Right renal pelvis (tissue), 4 donors: ENCODE results near the gene PLS3. TPM values are rescaled to one million over a fixed set of nuclear protein-coding genes. Genes with fewer than 3 reads are reported as not detected.
"Not testable (repeated sequence)": the region's sequence is repeated elsewhere in the genome, so short reads cannot be mapped to it uniquely, and the experiment has no call there.

Experiments used
- DNase-seq, 4 donors: peaks; one replicate each; pipeline ENCODE4 v3.0.0-alpha.2; 2013; ENCODE audit warnings: low read depth in 4 of 4, low spot score in 3 of 4, missing footprints in 1 of 4
- polyA plus RNA-seq, 4 donors: library from polyadenylated mRNA; unstranded; fragments of 120-200 nt; gene quantifications; one replicate each; pipeline ENCODE4 v1.2.1, GENCODE V29; 2013; ENCODE audit not compliant: insufficient read length in 4 of 4

PLS3 gene
- polyA plus RNA-seq, 4 donors, result 253 to 307 (median 301) TPM

GRCh38 chrX:115603534-115604074, 42.6 kb downstream of the PLS3 start:
- DNase-seq, result no peak

GRCh38 chrX:115606861-115607260, 45.9 kb downstream of the PLS3 start:
- no peak for DNase-seq

GRCh38 chrX:115609621-115610020, 48.6 kb downstream of the PLS3 start:
- no peak for DNase-seq

- no peak for DNase-seq
Measured at GRCh38 chrX:115616943-115617563, 56.1 kb downstream of the PLS3 start.

DNA sequence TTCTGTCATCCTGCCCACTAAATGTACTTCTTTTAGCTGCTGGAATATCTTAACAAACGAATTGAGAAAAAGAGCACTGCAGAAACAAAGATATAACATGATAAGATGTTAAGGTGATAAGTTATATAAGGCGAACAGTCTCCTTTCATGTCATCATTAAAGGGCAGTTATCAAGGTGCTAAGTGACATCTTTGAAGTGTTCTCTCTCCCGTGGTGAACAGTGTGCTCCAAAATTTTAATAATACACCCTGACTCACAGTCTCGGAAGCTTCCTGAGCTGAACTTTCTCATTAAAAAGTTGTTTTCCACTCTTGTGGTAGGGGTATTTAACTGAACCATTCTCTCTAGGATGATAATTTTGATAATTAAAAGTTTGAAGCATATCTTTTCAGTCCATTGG, 61.6 kb downstream of the PLS3 start:
- no peak for DNase-seq

DNA sequence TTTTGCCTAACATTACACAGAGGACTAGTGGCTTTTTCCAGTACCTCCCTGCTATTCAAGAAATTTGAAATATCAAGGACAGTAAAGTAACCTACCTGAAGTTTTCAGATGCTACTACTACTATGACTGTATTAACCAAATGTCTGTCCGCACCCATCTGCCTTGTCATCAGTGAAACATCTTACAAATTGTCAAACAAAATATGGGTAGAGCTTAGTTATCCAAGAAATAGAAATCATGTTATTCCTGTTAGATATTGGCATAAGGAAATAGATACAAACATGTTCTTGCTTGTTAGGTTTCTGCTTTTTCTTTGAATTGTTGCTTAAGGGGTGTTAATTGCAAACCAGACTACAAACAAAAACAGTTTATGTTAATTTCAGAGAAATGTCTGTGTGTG, 63.9 kb downstream of the PLS3 start:
- no peak for DNase-seq

DNA sequence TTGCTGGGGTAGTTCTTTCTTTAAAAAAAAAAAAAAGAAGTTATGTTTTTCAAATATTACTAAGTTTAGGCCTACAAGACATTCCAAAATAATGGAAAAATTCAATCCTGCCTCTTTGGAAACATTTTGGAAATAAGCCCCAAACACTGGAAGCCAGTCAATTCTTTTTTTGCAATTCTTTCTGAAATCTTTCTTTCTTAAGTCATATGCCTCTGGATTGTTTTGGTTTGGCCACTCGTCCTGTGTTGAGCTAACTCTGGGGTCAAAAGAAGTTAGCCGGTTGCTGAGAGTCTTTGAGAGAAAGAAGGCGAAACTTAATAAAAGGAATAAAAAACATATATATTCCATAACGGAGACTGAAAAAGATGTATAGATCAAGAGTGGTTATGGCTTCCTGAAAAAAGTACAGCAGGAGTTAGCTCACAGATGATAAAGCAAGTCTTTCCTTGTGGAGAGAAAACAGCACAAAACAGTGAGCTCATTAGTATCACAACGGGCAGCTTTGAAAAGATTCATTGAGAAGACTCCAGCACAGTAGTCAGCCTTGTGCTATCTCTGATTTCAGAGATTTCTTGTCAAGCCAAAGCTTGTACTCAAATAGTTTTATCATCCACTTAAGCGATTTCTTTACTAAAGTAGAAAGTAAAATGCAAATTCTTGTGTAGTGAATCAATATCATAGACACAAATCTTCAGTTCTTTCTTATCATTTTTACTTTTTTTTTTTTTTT, 64.8 kb downstream of the PLS3 start:
- no peak for DNase-seq

GRCh38 chrX:115630204-115630603, 69.2 kb downstream of the PLS3 start:
- no peak for DNase-seq

- DNase-seq, result no peak
Measured at GRCh38 chrX:115632455-115632854, 71.5 kb downstream of the PLS3 start.

DNA sequence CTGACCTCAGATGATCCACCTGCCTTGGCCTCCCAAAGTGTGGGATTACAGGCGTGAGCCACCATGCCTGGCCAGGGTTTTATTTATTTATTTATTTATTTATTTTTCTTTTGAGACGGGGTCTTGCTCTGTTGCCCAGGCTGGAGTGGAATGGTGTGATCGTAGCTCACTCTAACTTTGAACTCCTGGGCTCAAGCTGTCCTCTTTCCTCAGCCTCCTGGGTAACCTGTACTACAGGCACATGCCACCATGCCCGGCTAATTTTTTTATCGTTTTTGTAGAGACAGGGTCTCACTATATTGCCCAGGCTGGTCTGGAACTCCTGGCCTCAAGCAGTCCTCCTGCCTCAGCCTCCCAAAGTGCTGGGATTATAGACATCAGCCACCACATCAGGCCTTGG, 72.4 kb downstream of the PLS3 start:
- DNase-seq, result not testable (repeated sequence)

DNA sequence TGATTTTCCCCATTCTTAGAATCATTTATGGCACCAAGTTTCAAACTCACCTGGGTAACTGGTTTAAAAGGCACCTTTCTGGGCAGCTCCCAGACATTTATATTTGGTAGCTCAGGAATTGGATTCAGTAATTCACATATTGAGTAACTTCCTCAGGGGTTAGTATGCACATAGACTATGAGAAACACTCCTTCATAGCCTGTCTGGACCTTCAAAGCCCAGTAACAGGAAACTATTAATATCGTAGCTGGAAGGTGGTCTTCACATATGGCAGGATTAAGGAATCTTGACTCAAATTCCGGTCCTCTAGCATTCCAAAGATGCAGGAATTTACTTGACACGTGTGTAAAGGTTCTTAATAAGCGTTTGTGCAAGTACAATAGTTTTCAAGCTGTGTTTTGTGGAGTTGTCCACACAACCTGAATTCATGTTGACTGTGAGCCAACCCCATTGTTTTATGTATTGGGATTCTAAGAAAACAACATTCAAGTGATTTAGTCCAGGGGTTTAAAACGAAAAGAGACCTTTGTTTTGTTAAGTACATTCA, 78.4 kb downstream of the PLS3 start:
- no peak for DNase-seq

DNA sequence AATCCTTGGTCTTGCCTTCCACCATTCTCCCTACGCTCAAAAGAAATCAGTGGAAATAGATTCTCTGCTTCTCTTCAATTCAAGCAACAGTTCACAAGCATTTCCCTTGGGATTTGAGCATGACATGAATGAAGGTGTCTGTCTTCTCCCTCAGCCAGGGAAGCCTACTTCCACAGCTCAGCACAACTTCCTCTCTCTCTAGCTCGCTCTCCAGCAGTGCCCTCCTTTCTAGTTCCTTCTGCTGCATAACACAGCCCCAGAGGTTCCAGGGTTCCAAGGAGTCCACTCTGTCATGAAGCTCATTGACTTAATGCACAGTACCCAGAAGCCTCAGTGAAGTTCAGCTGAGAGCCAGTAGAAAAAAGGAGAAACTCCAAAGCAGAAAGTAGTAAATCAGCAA, 81.3 kb downstream of the PLS3 start:
- DNase-seq, result no peak

DNA sequence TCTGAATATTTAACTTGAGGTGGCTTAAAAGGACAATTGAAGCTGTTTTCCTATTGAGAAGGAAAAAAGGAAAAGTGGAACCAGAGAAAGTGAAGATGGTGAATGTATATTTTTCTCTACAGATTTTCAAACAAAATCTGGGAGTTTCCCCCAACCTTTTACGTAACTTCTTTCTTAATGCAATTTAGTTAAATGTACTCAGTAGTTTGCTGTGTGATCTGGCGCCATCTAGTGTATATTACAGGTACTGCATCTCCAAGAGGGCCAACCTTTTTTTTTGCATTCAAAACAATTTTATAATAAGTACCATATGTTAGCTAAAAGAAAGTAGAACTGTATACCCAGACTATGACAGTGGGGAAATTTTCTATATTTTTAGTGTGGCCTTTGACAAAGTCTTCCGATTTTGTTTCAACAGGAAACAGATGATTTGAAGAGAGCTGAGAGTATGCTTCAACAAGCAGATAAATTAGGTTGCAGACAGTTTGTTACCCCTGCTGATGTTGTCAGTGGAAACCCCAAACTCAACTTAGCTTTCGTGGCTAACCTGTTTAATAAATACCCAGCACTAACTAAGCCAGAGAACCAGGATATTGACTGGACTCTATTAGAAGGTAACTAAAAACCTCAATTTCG, 82.0 kb downstream of the PLS3 start:
- peak; percentile 18 to 47 (median 38) for DNase-seq

DNA sequence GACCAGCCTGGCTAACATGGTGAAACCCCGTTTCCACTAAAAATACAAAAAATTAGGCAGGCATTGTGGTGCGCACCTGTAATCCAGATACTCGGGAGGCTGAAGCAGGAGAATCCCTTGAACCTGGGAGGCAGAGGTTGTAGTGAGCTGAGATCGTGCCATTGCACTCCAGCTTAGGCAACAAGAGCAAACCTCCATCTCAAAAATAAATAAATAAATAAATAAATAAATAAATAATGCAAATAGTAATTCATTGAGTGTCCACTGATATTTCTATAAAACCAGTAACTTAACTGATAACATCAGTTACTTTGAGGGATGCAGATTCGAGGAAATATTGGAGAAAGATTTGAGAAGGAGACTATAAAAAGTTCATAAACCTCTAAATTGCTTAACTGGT, 83.4 kb downstream of the PLS3 start:
- not testable (repeated sequence) for DNase-seq

- no peak for DNase-seq
Measured at GRCh38 chrX:115649461-115650063, 88.6 kb downstream of the PLS3 start.

DNA sequence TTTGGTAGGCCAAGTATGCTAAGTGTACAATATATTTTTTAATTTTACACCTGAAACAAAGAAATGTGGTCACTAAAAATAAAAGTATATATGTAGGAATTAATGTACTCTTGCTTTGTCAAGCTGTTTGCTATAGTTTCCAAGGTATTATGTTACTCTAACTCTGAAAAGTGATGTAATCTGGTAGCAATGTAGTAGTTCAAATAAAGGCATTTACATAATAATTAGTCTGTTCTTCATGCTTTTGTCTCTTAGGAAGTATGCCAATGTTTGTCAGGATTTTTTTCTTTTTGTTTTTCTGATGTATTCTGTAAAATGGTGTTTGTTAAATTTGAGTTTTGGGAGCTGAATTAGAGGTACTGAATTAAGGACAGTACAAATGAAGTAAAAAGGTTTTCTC, 89.5 kb downstream of the PLS3 start:
- no peak for DNase-seq

- DNase-seq, result no peak
Measured at GRCh38 chrX:115650916-115651315, 89.9 kb downstream of the PLS3 start.

DNA sequence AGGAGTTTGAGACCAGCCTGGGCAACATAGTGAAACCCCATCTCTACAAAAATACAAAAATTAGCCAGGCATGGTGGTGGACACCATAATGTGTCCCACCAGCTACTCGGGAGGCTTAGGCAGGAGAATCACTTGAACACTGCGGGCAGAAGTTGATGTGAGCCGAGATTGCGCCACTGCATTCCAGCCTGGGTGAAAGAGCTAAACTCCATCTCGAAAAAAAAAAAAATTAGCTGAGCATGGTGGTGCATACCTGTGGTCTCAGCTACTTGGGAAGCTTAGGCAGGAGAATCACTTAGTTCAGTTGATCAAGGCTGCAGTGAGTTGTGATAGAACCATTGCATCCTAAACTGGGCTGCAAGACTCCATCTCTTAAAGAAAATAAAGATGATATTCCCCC, 91.2 kb downstream of the PLS3 start:
- DNase-seq, result no peak

DNA sequence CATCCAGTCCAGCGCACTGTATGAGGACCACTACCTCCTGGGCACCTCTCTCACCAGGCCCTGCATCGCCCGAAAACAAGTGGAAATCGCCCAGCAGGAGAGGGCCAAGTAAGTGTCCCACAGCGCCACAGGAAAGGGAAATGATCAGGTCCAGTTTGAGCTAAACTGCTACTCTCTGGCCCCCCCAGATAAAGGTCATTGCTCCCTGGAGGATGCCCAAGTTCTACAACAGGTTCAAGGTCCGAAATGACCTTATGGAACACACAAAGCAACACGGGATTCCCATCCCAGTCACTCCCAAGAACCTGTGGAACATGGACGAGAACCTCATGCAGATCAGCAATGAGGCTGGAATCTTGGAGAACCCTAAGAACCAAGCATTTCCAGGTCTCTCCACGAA, 104.1 kb downstream of the PLS3 start:
- DNase-seq, result no peak

- DNase-seq, result no peak
Measured at GRCh38 chrX:115679460-115679859, 118.5 kb downstream of the PLS3 start.

DNA sequence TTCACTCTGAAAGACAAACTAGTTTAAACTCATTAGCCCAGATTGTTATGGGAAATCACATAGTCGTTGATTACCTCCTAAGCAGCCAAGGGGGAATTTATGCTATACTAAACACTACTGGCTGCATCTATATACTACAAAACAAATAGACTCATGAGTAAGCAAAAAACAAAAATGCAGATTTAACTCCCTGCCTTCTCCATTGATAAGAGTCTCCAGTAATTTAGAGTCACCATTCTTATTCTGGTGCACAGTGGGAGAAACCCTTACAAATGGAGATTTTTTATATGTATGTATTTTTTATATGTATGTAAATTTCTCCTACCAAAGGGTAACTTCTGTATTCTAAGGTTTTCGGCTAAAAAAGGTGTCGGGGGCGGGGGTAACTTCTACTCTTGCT, 126.6 kb downstream of the PLS3 start:
- DNase-seq, result no peak
